HCT116 (cell line): Measurements from ENCODE around the gene DNAJC1.

Experiments
- ATF3 ChIP-seq: IDR thresholded peaks from 2 replicates; pipeline ENCODE4 v1.6.1; 2012
- CTCF ChIP-seq, 3 experiments: fragments of 200-600 bp in 1 of 3; sonication (generic) in 1 of 3; IDR thresholded peaks in 2 of 3; conservative IDR thresholded peaks in 1 of 3; 2 replicates each; pipeline ENCODE4 v1.5.1; 2012 to 2017; ENCODE audit warnings: low read depth in 2 of 3, low read length in 2 of 3, antibody characterized with exemption in 1 of 3, borderline replicate concordance in 1 of 3, control low read depth in 1 of 3, mild to moderate bottlenecking in 1 of 3, mixed read lengths in 1 of 3, mixed run types in 1 of 3, moderate library complexity in 1 of 3; ENCODE audit not compliant: insufficient read depth in 1 of 3
- EZH2 ChIP-seq: fragments of 200-600 bp; sonication (generic); IDR thresholded peaks from 2 replicates; pipeline ENCODE4 v1.6.1; 2017; ENCODE audit warnings: antibody characterized with exemption, mixed run types
- FOSL1 ChIP-seq: IDR thresholded peaks from 2 replicates; pipeline ENCODE4 v1.6.1; 2012; ENCODE audit warnings: low read depth
- JUND ChIP-seq: IDR thresholded peaks from 2 replicates; pipeline ENCODE4 v1.6.1; 2012
- MAX ChIP-seq: IDR thresholded peaks from 2 replicates; pipeline ENCODE4 v1.6.1; 2012
- POLR2A ChIP-seq: IDR thresholded peaks from 2 replicates; pipeline ENCODE4 v1.7.0; 2011; ENCODE audit warnings: borderline replicate concordance; ENCODE audit not compliant: insufficient read depth, insufficient read length; ENCODE audit errors: extremely low read depth
- POLR2AphosphoS5 ChIP-seq: IDR thresholded peaks from 2 replicates; pipeline ENCODE4 v1.6.1; 2011; ENCODE audit warnings: mild to moderate bottlenecking, low read depth, low read length, moderate library complexity
- RAD21 ChIP-seq: IDR thresholded peaks from 2 replicates; pipeline ENCODE4 v1.6.1; 2012; ENCODE audit warnings: low read depth, mild to moderate bottlenecking
- REST ChIP-seq: IDR thresholded peaks from 2 replicates; pipeline ENCODE4 v1.6.1; 2012; ENCODE audit warnings: low read depth
- SP1 ChIP-seq: IDR thresholded peaks from 2 replicates; pipeline ENCODE4 v1.6.1; 2012; ENCODE audit warnings: low read depth
- YY1 ChIP-seq: IDR thresholded peaks from 2 replicates; pipeline ENCODE4 v1.6.1; 2011; ENCODE audit warnings: low read length, low read depth, moderate library complexity, mild to moderate bottlenecking; ENCODE audit not compliant: insufficient replicate concordance; ENCODE audit errors: extremely low read depth
- ZFX ChIP-seq: fragments of 450-650 bp; IDR thresholded peaks from 2 replicates; pipeline ENCODE4 v1.6.1; 2017

- TF ChIP-seq CTCF (IDR thresholded peaks at IDR 0.05 in 2 of 3, conservative IDR thresholded peaks at IDR 0.05 in 1 of 3; ENCODE audit: borderline replicate concordance in 1 of 3, insufficient read depth in 1 of 3, low read depth in 2 of 3, low read length in 2 of 3) = no peak
- TF ChIP-seq JUND = no peak
- no peak for TF ChIP-seq EZH2
- TF ChIP-seq POLR2AphosphoS5 = no peak
- no peak for TF ChIP-seq POLR2A
- no peak for TF ChIP-seq REST
- TF ChIP-seq MAX = no peak
- no peak for TF ChIP-seq FOSL1
- TF ChIP-seq SP1 = no peak
- no peak for TF ChIP-seq ZFX
- no peak for TF ChIP-seq RAD21
- no peak for TF ChIP-seq YY1
- no peak for TF ChIP-seq ATF3
Measured at GRCh38 chr10:21754410-21755011, 249.0 kb downstream of the DNAJC1 start.
